HCT116 (cell line): ENCODE results near the gene GRIN2C. TPM values are rescaled to one million over a fixed set of nuclear protein-coding genes. Genes with fewer than 3 reads are reported as not detected.
A peak's percentile ranks its signal among the peaks of the same experiment; 100 is the strongest.

ENCODE experiments used
- ATAC-seq: fragments of 200-7000 bp; cut with Tn5 transposase; 2 replicates; pipeline ENCODE4 v1.9.1; 2020; ENCODE audit warnings: mild to moderate bottlenecking, moderate library complexity
- BruUV-seq: library from RNA; stranded (reverse); fragments of 400-500 nt; replicated peaks from 2 replicates; lab custom pipeline; 2021; lab: Mats Ljungman, UMichigan
- CTCF ChIA-PET: fragments of 300-600 bp; sonication (Branson Sonifier 250); formaldehyde crosslinking; loops from one replicate; lab custom pipeline; 2021; ENCODE audit warnings: antibody characterized with exemption; lab: Charles Lee
- POLR2A ChIA-PET: fragments of 300-600, 350-600 bp; sonication (Branson Sonifier 250); formaldehyde crosslinking; loops from one replicate; lab custom pipeline; 2021; ENCODE audit warnings: antibody characterized with exemption; lab: Charles Lee
- RAD21 ChIA-PET, 2 experiments: fragments of 300-600 bp; sonication (Branson Sonifier 250); formaldehyde crosslinking; loops; one replicate each; lab custom pipeline; 2023; ENCODE audit warnings: low total read pairs in 2 of 2; ENCODE audit not compliant: uncharacterized antibody in 2 of 2, unreplicated experiment in 2 of 2, low non-redundant PET in 1 of 2; lab: Charles Lee
- DNase-seq: peaks from one replicate; pipeline ENCODE4 v3.0.0-alpha.2; 2010; ENCODE audit warnings: low read depth, low spot score
- H2AFZ ChIP-seq: fragments of 200-600 bp; shearing (Covaris generic), sonication (generic); 2 replicates; pipeline ENCODE4 v1.6.1; 2017; ENCODE audit warnings: low read depth, mixed run types, mixed read lengths, antibody characterized with exemption, low read length; ENCODE audit not compliant: poor library complexity, severe bottlenecking
- H3K27ac ChIP-seq: 2 replicates; pipeline ENCODE4 v1.5.1; 2012; ENCODE audit warnings: low read depth, low read length
- H3K27me3 ChIP-seq: fragments of 200-600 bp; sonication (generic); 2 replicates; pipeline ENCODE4 v1.6.1; 2016; ENCODE audit warnings: mixed run types, low read length, mixed read lengths; ENCODE audit not compliant: insufficient read depth
- H3K36me3 ChIP-seq, 2 experiments: fragments of 200-500 bp in 1 of 2; fragments of 200-600 bp in 1 of 2; sonication (Bioruptor generic) in 1 of 2; sonication (generic) in 1 of 2; 2 replicates each; pipeline versions ENCODE4 v1.5.1 to v1.6.1; 2014 to 2016; ENCODE audit warnings: low read length in 2 of 2, inconsistent platforms in 1 of 2, mixed read lengths in 1 of 2, mixed run types in 1 of 2; ENCODE audit not compliant: insufficient read depth in 2 of 2, control insufficient read depth in 1 of 2
- H3K4me1 ChIP-seq, 2 experiments: fragments of 200-600 bp in 1 of 2; sonication (generic) in 1 of 2; 2 replicates each; pipeline versions ENCODE4 v1.5.1 to v1.6.1; 2012 to 2017; ENCODE audit warnings: low read length in 2 of 2, inconsistent platforms in 1 of 2, mild to moderate bottlenecking in 1 of 2, mixed read lengths in 1 of 2, mixed run types in 1 of 2, moderate library complexity in 1 of 2; ENCODE audit not compliant: insufficient read depth in 2 of 2, control insufficient read depth in 1 of 2
- H3K4me2 ChIP-seq: fragments of 200-600 bp; sonication (generic); 2 replicates; pipeline ENCODE4 v1.6.1; 2017; ENCODE audit warnings: mixed run types, low read length, mixed read lengths
- H3K4me3 ChIP-seq, 2 experiments: fragments of 200-600 bp in 1 of 2; sonication (generic) in 1 of 2; replicated peaks in 1 of 2; 2 replicates each; pipeline ENCODE4 v1.5.1; 2011 to 2016; ENCODE audit warnings: low read length in 2 of 2, control low read depth in 1 of 2, low read depth in 1 of 2, mild to moderate bottlenecking in 1 of 2, mixed read lengths in 1 of 2, mixed run types in 1 of 2
- H3K79me2 ChIP-seq: fragments of 200-600 bp; sonication (generic); 2 replicates; pipeline ENCODE4 v1.6.1; 2017; ENCODE audit warnings: mild to moderate bottlenecking, mixed run types, low read length, moderate library complexity, mixed read lengths; ENCODE audit not compliant: insufficient read depth
- H3K9ac ChIP-seq: fragments of 200-600 bp; sonication (generic); 2 replicates; pipeline ENCODE4 v1.6.1; 2016; ENCODE audit warnings: low read length, mixed read lengths
- H3K9me2 ChIP-seq: fragments of 200-600 bp; sonication (generic), shearing (Covaris generic); 2 replicates; pipeline ENCODE4 v1.6.1; 2017; ENCODE audit warnings: mixed run types, mild to moderate bottlenecking, moderate library complexity; ENCODE audit not compliant: insufficient read depth
- H3K9me3 ChIP-seq, 2 experiments: fragments of 200-500 bp in 1 of 2; fragments of 200-600 bp in 1 of 2; sonication (Bioruptor generic) in 1 of 2; sonication (generic) in 1 of 2; 2 replicates each; pipeline ENCODE4 v1.6.1; 2014 to 2017; ENCODE audit warnings: low read length in 2 of 2, mixed read lengths in 2 of 2, inconsistent platforms in 1 of 2, low read depth in 1 of 2, mild to moderate bottlenecking in 1 of 2, mixed run types in 1 of 2, moderate library complexity in 1 of 2; ENCODE audit not compliant: control insufficient read depth in 1 of 2, insufficient read depth in 1 of 2
- H4K20me1 ChIP-seq: fragments of 200-600 bp; sonication (generic), shearing (Covaris generic); 2 replicates; pipeline ENCODE4 v1.6.1; 2017; ENCODE audit warnings: mixed run types, mild to moderate bottlenecking, moderate library complexity; ENCODE audit not compliant: insufficient read depth
- CBX3 ChIP-seq: IDR thresholded peaks from 2 replicates; pipeline ENCODE4 v1.6.1; 2012; ENCODE audit warnings: low read depth
- CTCF ChIP-seq, 3 experiments: fragments of 200-600 bp in 1 of 3; sonication (generic) in 1 of 3; IDR thresholded peaks in 2 of 3; conservative IDR thresholded peaks in 1 of 3; 2 replicates each; pipeline ENCODE4 v1.5.1; 2012 to 2017; ENCODE audit warnings: low read depth in 2 of 3, low read length in 2 of 3, antibody characterized with exemption in 1 of 3, borderline replicate concordance in 1 of 3, control low read depth in 1 of 3, mild to moderate bottlenecking in 1 of 3, mixed read lengths in 1 of 3, mixed run types in 1 of 3, moderate library complexity in 1 of 3; ENCODE audit not compliant: insufficient read depth in 1 of 3
- EGR1 ChIP-seq: IDR thresholded peaks from 2 replicates; pipeline ENCODE4 v1.6.1; 2012; ENCODE audit warnings: low read depth
- ELF1 ChIP-seq: IDR thresholded peaks from 2 replicates; pipeline ENCODE4 v1.6.1; 2012; ENCODE audit warnings: low read depth, borderline replicate concordance
- POLR2A ChIP-seq: IDR thresholded peaks from 2 replicates; pipeline ENCODE4 v1.7.0; 2011; ENCODE audit warnings: borderline replicate concordance; ENCODE audit not compliant: insufficient read depth, insufficient read length; ENCODE audit errors: extremely low read depth
- SP1 ChIP-seq: IDR thresholded peaks from 2 replicates; pipeline ENCODE4 v1.6.1; 2012; ENCODE audit warnings: low read depth
- TCF7L2 ChIP-seq: IDR thresholded peaks from 2 replicates; pipeline ENCODE4 v1.7.0; 2011; ENCODE audit warnings: borderline replicate concordance, inconsistent platforms; ENCODE audit not compliant: insufficient read depth, insufficient read length; ENCODE audit errors: extremely low read depth
- ZBTB33 ChIP-seq: IDR thresholded peaks from 2 replicates; pipeline ENCODE4 v1.6.1; 2011; ENCODE audit warnings: mild to moderate bottlenecking, low read length, moderate library complexity; ENCODE audit not compliant: insufficient replicate concordance; ENCODE audit errors: extremely low read depth
- ZFX ChIP-seq: fragments of 450-650 bp; IDR thresholded peaks from 2 replicates; pipeline ENCODE4 v1.6.1; 2017
- ZNF274 ChIP-seq: fragments of 200-500 bp; sonication (Bioruptor generic); IDR thresholded peaks from 2 replicates; pipeline ENCODE4 v1.6.1; 2014; ENCODE audit warnings: mild to moderate bottlenecking, low read depth, low read length, inconsistent platforms
- intact Hi-C: fragments of 100-400 bp; cut with micrococcal nuclease; formaldehyde crosslinking; loops from 2 replicates; pipeline ENCODE4 v1.10.0; 2022
- total RNA-seq: library from RNA; stranded (reverse); gene quantifications from one replicate; pipeline ENCODE4 v1.2.1, GENCODE V29; 2021; ENCODE audit not compliant: unreplicated experiment

Gene GRIN2C
- total RNA-seq, 1 experiment from 2014 or later = 2.2 TPM

- BruUV-seq = no TSS peak
- H3K9me3 ChIP-seq = no peaks in the 10 kb centered on the region
- intact Hi-C loops = loop anchor here (5.0 kb wide), 3 partner anchors 86 to 161 kb away; partner anchors contain the start of gene NAT9
- H3K9ac ChIP-seq = peak overlapping the region; percentile 90
- no peaks in the 10 kb centered on the region for H3K27me3 ChIP-seq
- ATAC-seq = no peak
- H3K4me2 ChIP-seq = peak overlapping the region; percentile 99
- ChIA-PET POLR2A (interaction anchor here (0.7 to 2.0 kb wide), 2 partner anchors 24 to 234 kb away, joined by 3 to 10 read pairs; no protein-coding TSS in a partner anchor), RAD21 (no interaction called here), CTCF (interaction anchor here (1.7 to 3.1 kb wide), 2 partner anchors 10 to 90 kb away, joined by 4 to 21 read pairs; no protein-coding TSS in a partner anchor)
- H4K20me1 ChIP-seq = no peaks in the 10 kb centered on the region
- H3K27ac ChIP-seq = no peak overlapping the region
- H3K36me3 ChIP-seq = no peaks in the 10 kb centered on the region
- peaks cover 14 to 38% of the 10 kb centered on the region in 2 experiments for H3K4me1 ChIP-seq
- H2AFZ ChIP-seq = no peak overlapping the region
- H3K4me3 ChIP-seq = peak overlapping the region; percentile 87 to 96
- TF ChIP-seq TCF7L2 (no peak), ELF1 (no peak), ZBTB33 (no peak), ZNF274 (no peak), CTCF (IDR thresholded peaks at IDR 0.05 in 2 of 3, conservative IDR thresholded peaks at IDR 0.05 in 1 of 3; ENCODE audit: borderline replicate concordance in 1 of 3, insufficient read depth in 1 of 3, low read depth in 2 of 3, low read length in 2 of 3) (no peak), ZFX (no peak), POLR2A (no peak), SP1 (no peak), EGR1 (no peak), CBX3 (no peak)
- TF ChIP-seq, all 23 proteins: peak for 0
- H3K79me2 ChIP-seq = peaks cover 12% of the 10 kb centered on the region
- H3K9me2 ChIP-seq = no peaks in the 10 kb centered on the region
- no peak for DNase-seq
Measured at GRCh38 chr17:74871356-74872076, 11.8 kb upstream of the GRIN2C start.
